GM19467 (cell line): Measurements from ENCODE around the gene SYT15.
"Not testable (repeated sequence)": the region's sequence is repeated elsewhere in the genome, so short reads cannot be mapped to it uniquely, and the experiment has no call there.

Experiments used
- ATAC-seq: cut with Tn5 transposase; IDR thresholded peaks from one replicate; pipeline ENCODE4 v1.9.1; 2021; ENCODE audit warnings: mild to moderate bottlenecking, moderate library complexity; ENCODE audit not compliant: unreplicated experiment

Gene SYT15

DNA sequence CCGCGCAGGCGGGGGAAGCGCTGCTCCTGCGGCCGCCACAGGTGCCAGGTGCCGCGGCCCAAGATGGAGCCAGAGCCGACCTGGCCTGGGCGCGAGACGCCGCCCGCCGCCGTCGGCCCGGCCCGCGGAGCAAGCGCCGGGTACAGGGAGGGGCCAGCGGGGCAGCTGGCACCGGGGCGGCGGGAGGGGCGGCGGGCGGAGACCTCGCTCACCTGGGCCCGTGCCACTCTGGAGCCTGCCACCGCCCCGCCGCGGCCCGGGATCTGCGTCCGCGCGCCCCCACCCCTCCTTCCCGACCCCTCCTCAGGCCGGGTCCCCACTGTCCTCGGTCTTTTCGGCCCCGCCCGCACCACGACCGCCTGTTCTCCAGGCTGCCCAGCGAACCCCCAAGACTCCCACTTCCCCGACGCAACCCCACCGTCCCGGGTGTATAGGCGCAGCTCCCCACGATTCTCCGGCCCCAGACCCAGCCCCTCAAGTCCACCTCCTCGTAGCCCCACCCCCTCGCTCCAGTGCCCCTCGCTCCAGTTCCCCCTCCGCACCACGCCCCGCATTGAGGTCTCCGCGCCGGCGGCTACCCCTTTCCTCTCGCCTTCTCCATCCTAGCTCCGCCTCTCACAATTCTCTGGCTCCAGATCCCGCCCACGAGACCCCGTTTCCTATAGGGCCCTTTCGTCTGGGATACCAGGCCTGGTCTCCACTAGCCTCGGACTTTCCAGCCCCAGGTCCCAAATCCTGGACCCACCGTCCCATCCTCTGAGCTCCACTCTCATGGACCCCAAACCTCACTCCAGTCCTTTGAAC lies 22.2 kb upstream of the SYT15 start, which contains the start of gene GPRIN2:
GPRIN2 (minus strand) TSS at position 144 of the 804 bp plus-strand sequence. CDS start 5,922 bp downstream, outside the sequence.
- no peak for ATAC-seq

DNA sequence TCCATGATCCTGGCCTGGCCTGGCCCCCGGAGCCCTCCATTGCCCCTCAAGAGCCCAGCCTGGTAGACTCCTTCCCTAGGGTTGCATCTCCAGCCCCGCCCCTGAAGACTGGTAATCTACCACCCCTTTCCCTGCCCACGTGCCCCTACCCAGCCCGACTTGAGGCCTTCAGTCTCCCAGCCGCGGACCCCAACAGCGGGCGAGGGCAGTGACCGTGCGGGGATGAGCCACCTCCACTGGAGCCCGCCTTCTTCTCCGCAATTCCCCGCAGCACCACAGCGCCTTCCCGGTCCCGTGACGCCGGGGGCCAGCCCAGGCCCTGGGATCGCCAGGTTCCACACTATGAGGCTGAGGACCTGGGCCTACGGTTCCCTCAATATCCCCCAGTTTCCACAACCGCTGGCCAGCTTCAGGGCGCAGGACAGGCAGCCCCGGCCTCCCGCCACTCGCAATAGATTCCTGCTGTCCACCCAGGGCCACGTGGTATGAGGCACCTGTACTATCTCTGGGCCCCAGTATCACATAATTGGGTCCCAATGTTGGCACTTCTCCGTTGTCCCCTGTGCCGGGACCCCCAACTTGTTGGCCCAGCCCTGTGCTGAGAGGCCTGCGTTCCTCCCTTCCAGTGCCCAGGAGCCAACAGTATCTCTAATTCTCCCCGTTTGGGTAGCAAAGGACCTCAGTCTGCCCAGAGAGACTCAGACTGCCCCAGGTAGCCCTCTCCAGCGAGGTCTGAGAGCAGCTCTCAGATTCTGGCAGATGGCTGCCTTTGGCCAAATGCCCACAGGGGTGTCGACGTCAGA lies 21.4 kb upstream of the SYT15 start:
- ATAC-seq: no peak

DNA sequence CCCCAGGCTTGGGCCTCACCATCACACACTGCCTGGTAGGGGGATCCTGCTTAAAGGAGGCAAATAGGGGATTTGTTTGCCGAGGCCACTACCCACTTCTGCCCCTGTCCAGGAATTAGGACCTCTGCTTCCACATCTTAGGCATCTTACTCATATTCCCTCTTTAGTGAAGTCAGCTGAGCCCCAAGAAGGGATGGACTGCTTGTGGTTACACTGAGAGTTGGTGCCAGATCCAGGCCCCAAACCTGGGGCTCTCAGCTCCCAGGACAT lies 20.9 kb upstream of the SYT15 start:
- no peak for ATAC-seq

DNA sequence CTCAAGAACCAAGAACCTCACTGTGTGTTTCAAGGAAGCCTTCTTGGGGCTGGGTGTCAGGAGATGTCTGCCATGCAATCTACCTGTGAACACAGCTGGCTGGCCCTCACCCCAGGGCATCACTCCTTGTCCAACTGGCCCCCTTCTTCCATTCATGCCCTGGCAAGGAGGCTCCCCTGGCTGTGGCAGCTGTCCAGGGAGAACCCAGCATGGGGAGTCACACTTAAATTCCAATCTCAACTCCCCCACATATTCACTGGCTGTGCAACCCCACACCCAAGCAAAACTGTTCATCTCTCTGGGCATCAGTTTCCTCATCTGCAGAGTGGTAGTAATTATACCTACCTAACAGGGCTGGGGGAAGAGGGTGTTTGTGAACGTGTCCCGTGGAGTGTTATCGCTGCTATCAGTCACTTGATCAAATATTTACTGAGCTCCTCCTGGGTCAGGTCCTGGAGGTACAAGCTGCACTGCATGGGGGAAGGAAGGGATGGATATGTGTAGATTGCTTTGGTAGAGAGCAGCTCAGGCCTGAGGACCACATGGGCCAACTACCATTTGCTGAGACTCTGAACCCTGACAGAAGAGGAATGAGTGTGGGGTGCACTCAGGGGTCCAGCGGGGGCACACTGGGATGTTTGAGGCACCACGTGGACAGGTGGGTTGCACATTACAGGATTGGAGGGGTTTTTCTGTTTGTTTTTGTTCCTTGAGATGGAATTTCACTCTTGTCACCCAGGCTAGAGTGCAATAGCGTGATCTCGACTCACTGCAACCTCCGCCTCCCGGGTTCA lies 20.3 kb upstream of the SYT15 start:
- no peak for ATAC-seq

DNA sequence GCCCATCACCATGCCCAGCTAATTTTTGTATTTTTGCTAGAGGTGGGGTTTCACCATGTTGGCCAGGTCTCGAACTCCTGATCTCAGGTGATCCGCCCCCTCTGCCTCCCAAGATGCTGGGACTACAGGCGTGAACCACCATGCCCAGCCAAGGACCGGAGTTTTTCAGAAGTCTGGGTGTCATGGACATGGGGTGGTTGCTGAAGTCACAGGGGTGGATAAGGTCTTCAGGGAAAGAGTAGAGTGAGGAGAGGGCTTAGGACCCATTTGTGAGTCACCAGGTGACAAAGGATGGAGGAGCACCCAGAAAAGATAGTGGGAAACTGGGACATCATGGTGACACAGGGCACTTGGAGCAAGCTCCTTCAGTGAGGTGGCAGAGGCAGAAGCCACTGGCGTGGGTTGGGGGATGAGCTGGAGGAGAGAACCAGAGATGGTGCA lies 19.7 kb upstream of the SYT15 start:
- no peak for ATAC-seq

DNA sequence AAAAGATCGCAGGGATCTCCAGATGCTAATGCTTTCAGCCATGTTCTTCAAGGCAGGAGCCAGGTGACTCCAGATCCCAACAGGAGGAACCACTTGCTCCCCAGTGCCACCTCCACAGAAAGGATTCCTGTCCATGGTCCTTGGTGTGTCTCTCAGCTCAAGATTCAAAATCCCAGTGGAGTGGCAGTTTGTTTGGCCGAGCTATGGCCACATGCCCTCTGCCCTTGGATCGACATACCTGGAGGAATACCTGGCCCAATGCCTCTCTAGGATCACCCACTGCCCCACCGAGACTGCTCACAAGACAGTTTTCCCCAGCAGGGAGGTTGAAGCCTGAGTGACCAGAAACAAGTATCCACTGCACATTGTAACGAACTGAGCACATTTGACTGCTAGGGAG lies 18.5 kb upstream of the SYT15 start:
- no peak for ATAC-seq

DNA sequence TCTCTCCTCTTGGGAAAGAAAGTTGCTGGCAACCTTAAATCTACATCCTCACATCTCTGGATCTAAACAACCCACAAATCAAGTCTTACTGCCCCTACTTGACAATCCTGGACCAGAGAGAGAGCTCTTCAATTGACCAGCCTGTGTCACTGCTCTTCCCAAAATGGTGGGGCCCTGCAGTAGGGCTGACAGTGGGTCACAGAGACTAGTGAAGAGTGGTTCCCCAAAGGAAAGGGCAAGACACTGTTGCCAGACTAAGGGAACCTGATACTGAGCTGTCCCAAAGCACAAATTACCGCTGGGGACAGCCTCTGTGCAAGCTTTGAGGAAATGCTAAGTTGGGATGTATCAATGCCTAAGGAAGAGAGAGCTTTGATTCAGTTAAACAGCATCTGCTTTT lies 18.0 kb upstream of the SYT15 start:
- ATAC-seq: no peak

DNA sequence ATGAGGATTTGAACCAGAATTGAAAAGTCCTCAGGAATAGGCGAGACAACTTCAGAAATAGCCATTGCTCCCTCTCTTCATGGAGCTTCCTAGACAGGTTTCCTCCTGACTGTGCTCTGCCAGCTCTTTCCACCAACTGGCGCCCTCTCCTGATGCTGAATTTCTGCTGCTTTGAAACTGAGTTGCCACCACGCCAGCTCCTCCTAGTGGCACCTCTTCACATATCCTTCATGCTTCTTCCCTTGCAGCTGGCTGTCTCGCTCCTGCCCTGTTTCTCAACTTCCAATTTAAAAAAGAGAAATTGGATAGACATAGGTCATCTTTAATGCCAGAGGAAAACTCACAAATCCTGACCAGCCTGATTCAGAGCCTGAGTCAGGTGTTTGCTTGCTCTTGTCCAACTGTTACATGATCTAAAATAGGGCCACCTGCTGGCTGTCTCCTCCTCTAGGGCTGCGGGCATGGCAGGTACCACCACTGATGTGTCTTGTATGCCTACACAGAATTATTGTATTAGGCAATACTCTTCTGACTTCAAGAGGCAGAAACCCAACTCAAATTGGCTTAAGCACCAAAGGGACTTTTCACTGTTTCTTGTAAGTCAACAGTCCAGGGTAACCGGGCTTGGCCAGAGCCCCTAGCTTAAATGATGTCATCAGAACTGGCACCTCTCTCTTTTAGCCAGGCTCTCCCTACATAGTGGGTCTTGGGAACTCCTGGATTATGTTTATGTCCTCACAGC lies 13.2 kb upstream of the SYT15 start:
- not testable (repeated sequence) for ATAC-seq

DNA sequence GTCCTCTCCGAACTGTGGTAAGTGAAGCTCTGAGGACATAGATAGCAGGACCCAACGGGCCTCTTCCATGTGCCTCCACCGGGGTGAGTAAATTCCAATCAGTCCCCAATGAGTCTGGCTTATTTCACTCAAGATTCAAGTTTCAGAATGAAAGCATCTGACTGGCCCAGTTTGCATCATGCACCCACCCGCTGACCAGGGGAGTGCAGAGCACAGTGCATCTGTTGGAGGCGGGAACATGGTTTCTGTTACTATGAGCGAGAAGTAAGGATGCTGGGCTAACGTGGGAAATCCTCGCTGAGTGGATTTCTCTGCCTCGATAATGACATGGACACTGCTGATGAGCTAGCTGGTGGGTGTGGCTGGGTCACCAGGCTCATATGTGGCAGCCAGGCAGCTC lies 11.8 kb upstream of the SYT15 start:
- ATAC-seq: not testable (repeated sequence)

DNA sequence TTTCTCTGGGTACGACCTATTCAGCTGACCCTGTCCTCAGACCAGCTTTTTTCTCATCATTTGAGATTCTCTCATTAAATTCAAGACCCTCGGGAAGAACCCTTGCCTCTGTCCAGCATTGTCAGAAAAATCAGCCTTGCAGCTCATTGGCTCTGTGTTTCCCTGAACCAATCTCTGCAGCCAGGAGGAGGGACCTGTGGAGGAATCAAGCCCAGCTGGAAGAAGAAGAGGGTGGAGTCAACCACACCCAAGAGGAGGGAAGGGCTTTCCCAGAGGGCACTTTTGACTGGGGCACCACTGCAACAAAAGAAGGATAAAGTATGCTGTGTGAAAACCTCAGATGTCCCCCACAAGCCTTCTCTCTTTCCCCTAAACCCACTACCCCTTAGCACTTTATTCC lies 8.3 kb upstream of the SYT15 start:
- not testable (repeated sequence) for ATAC-seq

DNA sequence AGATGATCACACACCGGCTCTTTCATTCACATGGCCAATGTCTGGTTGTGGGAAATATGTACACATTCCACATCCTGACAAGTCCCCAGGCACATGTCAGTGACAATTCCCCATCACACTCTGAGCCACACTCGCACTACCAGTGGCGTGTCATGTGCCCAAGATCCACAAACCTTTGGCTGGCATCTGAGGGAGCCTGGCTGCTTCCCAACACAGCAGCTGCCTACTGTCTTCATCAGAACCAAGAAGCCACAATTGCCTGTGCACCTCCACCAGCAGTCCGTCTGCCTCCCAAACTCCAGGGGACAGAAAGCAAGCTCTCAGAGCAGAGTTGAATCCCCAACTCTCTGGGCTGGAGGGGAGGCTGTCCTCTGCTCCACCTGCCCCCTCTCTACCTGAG lies 6.2 kb upstream of the SYT15 start:
- ATAC-seq: not testable (repeated sequence)

DNA sequence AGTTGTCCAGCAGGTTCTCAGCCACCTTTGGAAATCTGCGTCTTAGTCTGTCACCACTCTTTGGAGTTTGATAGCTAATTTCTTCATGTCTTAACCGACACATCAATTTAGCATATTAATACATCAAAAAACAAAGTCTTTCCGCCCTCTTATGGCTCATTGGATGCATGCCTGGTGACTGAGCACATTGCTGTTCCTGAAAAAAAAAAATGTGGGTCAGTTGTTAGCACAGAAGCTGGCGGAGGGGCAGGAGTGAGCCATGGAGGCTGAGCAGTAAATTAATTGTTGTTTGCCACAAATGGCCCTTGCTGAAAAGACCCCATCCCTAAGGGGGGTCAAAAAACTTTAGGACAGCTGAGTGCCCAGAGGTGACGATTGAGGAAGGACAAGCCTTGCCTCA lies 5.6 kb upstream of the SYT15 start:
- not testable (repeated sequence) for ATAC-seq

DNA sequence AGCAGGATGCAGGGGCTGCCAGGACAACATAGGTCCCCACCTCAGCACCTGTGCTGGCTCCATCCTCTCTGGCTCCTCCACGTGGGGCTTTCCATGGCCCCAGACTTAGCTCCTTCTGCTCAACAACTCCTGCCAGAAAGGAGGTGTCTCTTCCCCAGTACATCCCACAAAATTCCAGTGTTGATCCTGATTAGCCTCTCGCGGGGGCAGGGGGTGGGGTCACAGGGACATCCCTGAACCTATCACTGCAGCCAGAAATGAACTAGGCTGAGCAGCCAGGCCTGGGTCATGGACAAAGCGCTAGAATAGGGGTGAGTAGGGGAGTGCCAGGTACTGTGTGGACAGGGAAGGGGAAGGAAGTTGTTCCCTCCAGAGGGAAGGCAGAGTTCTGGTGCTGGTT lies 5.0 kb upstream of the SYT15 start:
- not testable (repeated sequence) for ATAC-seq

DNA sequence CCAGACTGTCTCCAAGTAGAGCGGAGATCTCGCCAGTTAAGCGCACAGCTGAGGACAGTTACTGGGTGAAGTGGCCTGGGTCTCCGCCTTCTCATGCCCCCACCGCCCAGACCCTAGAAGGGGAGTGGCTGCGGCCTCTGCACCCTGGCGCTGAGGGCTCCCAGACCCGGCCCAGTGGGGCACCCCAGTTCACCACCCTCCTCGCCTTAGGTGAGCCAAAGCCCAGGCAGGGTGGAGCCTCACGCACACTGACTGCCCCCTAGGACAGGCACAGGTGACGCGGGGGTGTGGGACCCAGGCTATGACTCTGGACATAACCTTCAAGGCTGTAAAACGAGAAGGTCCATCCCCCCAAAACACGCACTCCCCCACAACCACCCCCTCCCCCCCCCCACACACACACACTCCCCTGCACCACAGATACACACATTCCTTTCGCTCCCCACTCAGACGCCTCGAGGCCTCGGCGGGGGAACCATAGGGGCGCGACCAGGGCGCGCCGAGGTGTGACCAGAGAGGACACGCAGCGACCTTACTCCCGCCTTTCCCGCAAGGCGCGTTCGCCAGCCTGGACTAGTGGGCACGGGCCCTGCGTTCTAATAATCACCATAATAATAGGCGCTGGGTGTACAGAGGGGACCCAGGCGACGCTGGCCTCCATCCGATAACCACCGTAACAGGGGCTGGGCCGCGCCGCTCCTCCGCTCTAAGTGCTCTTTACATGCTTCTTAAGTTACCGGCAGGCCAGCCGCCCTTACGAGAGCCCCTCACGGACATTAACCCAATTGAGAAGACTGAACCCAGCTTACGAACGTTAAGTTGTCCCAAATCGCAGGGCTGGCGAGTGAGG lies 1.1 kb upstream of the SYT15 start:
- ATAC-seq: not testable (repeated sequence)

DNA sequence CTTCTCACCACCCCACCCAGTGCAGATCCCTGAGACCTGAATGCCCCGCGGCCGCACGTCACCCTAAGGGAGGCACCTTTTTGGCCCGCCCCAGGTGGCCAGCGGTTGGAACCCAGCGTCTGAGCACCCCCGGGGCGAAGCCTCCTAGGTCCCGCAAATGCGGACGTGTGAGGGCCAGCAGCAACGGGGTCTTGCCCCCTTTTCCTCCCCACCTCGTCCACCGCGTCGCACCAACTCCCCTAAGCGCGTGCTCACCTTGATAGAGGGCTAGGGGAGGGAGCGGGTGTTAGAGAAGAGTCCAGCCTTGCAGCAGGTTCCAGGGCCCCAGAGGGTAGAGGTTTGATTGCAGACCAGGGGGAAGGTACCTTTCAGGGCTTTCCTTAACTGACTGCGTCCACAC lies 450 bp downstream of the SYT15 start:
- not testable (repeated sequence) for ATAC-seq

DNA sequence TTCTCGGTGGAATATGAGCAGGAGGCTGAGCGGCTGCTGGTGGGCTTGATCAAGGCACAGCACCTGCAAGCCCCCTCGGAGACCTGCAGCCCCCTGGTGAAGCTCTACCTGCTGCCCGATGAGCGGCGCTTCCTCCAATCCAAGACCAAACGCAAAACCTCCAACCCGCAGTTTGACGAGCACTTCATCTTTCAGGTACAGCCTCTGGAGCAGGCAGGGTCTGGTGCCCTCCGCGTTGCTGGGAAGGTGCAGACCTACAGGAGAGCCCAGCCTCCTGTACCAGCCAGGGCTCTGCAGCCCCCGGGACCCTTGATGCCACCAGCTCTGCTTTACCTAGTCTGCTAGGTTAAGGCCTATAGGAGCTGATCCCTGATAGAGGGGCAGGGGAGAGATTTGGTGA lies 3.1 kb downstream of the SYT15 start:
- not testable (repeated sequence) for ATAC-seq

DNA sequence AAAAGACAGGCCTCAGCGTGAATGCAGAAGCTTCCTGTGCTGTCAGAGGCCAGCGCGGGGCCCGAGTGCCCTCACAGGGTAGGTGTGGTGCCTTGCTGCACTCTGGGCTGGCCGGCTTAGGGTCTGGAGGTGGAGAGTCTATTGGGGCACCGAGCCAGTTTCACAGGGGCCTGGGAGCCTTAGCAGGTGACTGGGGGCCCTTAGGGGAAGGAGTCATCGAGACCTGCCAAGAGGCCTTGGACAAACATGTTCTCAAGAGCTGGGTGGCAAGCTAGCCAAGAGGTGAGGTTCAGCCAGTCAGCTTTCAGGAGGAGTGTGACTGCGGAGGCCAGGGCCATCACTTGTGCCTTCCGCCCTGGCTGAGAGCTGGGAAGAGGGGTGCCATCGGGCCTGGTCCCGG lies 3.6 kb downstream of the SYT15 start:
- ATAC-seq: not testable (repeated sequence)

DNA sequence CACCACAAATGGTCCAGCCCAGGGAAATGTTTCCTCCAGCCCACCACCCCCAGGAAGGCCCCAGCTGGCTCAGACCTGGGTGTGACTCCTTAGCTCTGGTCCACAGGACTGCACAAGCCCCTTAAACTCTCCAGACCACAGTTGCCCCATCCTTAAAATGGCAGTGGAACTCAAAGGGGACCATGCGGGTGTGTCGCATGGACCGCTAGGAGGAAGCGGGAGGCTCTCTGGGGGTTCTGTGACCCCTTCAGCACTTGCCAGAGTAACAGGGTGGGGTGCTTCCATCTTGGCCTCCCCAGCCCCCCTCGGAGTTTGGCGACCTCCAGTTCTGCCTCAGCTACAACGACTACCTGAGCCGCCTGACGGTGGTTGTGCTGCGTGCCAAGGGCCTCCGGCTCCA lies 5.3 kb downstream of the SYT15 start:
- not testable (repeated sequence) for ATAC-seq

DNA sequence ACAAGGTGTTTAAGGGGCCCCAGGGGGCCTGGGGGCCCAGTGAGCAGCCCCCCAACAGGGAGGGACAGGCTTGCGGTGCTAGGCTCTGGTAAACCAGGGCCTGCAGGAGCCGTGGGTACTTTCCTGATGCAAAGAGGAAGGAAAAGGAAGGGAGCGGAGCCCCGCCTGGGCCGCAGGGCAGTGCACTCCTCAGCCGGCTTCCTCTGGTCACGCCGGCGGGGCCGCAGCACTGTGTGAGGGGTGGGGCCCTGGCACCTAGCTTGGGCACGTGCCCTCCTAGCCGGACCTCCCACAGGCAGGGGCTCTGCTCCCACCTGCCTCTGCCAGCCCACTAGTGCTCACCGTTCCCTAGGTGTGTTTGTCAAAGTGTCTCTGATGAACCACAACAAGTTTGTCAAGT lies 6.3 kb downstream of the SYT15 start:
- not testable (repeated sequence) for ATAC-seq

DNA sequence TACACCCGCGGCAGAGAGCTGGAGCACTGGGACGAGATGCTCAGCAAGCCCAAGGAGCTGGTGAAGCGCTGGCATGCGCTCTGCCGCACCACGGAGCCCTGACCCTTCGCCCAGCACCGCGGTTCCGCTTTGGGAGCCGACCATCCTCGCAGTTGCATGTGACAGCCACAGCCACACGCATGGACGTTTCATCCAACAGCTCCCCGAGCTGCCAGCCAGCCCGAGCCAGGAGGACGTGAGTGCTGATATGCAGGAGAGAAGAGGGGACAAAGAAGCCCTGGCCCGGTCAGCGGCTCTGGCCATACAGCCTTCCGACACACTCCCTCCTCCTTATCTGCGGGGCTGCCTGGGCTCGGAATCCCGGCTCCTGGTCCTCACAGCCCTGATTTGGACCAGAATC lies 8.6 kb downstream of the SYT15 start:
- ATAC-seq: not testable (repeated sequence)
